AG09309 (cell line): ENCODE data around the gene MRPS16.

Experiments
- DNase-seq: peaks from one replicate; pipeline ENCODE4 v3.0.0-alpha.2; 2010; ENCODE audit warnings: low read depth
- H3K4me3 ChIP-seq: 2 replicates; pipeline ENCODE4 v1.5.1; 2011; ENCODE audit warnings: mild to moderate bottlenecking, low read depth, low read length, moderate library complexity; ENCODE audit not compliant: control insufficient read depth
- TF ChIP-seq, protein P1 (sequence below): IDR thresholded peaks from 2 replicates; pipeline ENCODE4 v1.5.1; 2011; ENCODE audit warnings: mild to moderate bottlenecking, low read depth, low read length, inconsistent platforms; ENCODE audit not compliant: insufficient read depth, control insufficient read depth; ENCODE audit errors: missing control alignments

The MRPS16 gene

GRCh38 chr10:73251683-73252444 is 580 bp downstream of the MRPS16 start:
- TF ChIP-seq, protein P1, sequence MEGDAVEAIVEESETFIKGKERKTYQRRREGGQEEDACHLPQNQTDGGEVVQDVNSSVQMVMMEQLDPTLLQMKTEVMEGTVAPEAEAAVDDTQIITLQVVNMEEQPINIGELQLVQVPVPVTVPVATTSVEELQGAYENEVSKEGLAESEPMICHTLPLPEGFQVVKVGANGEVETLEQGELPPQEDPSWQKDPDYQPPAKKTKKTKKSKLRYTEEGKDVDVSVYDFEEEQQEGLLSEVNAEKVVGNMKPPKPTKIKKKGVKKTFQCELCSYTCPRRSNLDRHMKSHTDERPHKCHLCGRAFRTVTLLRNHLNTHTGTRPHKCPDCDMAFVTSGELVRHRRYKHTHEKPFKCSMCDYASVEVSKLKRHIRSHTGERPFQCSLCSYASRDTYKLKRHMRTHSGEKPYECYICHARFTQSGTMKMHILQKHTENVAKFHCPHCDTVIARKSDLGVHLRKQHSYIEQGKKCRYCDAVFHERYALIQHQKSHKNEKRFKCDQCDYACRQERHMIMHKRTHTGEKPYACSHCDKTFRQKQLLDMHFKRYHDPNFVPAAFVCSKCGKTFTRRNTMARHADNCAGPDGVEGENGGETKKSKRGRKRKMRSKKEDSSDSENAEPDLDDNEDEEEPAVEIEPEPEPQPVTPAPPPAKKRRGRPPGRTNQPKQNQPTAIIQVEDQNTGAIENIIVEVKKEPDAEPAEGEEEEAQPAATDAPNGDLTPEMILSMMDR: no peak
- DNase-seq: no peak
- peak overlapping the region; percentile 85 for H3K4me3 ChIP-seq

DNA sequence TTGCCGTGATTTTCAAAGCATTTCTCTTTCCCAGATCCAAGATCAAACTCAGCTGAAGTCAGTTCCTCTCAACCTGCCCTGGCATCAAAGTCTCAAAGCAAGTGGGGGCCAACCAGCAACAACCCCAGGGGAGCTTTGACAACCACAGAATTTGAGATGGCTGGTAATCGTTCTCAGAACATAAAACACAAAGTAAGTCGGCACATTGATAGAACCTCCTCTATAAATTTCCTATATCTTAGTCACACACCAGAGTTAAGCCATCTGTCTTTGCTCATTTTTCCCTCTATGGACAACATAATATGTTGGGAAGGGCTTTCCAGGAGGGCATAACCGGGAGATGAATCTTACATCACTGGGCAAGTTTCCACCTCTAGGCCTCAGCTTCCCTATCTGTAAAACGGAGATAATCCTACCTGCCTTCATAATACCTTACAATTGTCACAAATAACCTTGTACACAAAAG is 4.2 kb downstream of the MRPS16 start:
- no peak for DNase-seq
- no peak overlapping the region for H3K4me3 ChIP-seq

DNA sequence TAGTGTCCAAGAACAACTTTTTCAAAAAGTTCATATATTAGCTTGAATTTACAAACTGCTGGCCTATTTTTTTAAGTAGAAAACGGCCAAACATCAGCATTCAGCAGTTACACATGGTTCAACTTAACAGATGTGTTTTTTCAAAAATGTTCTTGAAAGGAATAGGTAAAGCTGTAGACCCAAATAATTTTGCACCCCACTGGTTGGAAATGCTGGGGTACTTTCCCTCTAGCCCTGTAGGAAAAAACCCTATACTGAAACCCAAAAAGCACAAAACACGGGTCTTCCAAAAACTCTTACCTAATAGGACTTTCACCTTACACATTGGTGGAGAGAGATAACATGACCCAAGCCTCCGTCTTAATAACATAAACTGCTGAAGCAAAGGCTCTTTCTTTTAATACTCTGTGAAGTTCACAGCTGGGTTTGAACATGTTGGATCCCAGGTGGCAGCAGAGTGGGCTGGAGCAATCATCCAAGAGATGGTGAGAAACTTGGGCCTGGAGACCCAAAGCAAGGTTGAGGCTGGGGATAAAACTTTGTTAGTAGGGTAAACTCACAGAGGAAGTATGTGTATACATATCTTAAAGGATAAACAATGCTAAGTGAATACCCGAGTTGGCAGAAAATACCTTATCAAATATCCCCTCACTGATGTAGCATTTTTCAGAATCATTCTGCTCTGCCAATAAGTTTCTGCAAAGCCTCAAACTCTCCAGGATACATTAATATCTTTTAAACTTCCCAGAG is 4.8 kb downstream of the MRPS16 start:
- TF ChIP-seq, protein P1: no peak
- DNase-seq: no peak
- peak overlapping the region; percentile 57 for H3K4me3 ChIP-seq

More for the DNA sequence above, 4.2 kb downstream of the MRPS16 start:
- TF ChIP-seq, protein P1: no peak

- TF ChIP-seq, protein P1: no peak
Measured at GRCh38 chr10:73246646-73247508, 5.6 kb downstream of the MRPS16 start, which contains the start of gene DNAJC9. DNAJC9 (minus strand) TSS chr10:73247255; CDS start chr10:73247189, 66 bp downstream.

DNA sequence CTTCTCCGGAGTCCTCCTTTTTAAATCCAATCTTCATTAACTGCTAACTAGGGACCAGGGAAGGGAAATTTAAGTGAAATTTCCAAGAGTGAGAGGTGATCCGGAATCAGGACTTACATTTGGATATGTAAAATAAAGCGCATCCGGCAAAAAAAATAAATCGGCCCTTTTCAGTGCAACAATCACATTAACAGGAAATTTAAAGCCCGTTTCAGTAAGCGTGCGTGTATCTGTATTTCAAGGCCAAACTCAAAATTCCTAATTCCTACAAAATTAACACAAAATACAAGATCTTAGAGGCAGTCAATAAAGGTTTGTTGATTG is 6.2 kb downstream of the MRPS16 start:
- peak overlapping the region; percentile 57 for H3K4me3 ChIP-seq
- TF ChIP-seq, protein P1: no peak
- DNase-seq: no peak

More at GRCh38 chr10:73246646-73247508, 5.6 kb downstream of the MRPS16 start, which contains the start of gene DNAJC9:
- DNase-seq: peak; percentile 56
- H3K4me3 ChIP-seq: peak within 1 kb of the TSS; percentile 57

GRCh38 chr10:73244866-73245477 is 7.5 kb downstream of the MRPS16 start:
- TF ChIP-seq, protein P1: no peak
- H3K4me3 ChIP-seq: peak overlapping the region; percentile 57
- DNase-seq: no peak
